Measurements from ENCODE around the gene TUSC2. TPM values are rescaled to one million over a fixed set of nuclear protein-coding genes. Genes with fewer than 3 reads are reported as not detected.

The TUSC2 gene
- total and polyA plus RNA-seq, 2 of the 8 experiments (the other 6 are each of a cell fraction or from before 2014, with no cell fraction given) = 33.3 to 65.4 TPM

GRCh38 chr3:50371133-50371685, 43.2 kb upstream of the TUSC2 start:
- DNase-seq (ENCODE audit: low read depth in 1 of 2, low spot score in 2 of 2) (no peak), FAIRE-seq (no peak)
- Histone ChIP-seq H3K56ac (replicated peaks; ENCODE audit: insufficient read length, low read depth, low read length) (no peak overlapping the region), H3K9me3 (ENCODE audit: insufficient read depth in 2 of 2, low read depth in 1 of 2, low read length in 1 of 2) (no peaks in the 10 kb centered on the region), H2BK15ac (ENCODE audit: low read length) (peak overlapping the region; percentile 48; the same call in 1 of the 2 replicates), H4K5ac (ENCODE audit: insufficient read length, low read depth, low read length) (no peak overlapping the region), H4K8ac (ENCODE audit: extremely low read depth, insufficient read depth, low read length) (peak overlapping the region; percentile 80; the same call in 1 of the 2 replicates), H4K91ac (replicated peaks; ENCODE audit: insufficient read length, low read length) (peak overlapping the region; percentile 86), H2BK12ac (ENCODE audit: low read depth, low read length) (peak overlapping the region; percentile 75; the same call in 1 of the 2 replicates), H3K4me1 (replicated peaks in 1 of 4; ENCODE audit: control insufficient read depth in 3 of 4, insufficient read depth in 4 of 4, low read length in 3 of 4) (peaks cover 0 to 29% (median 20%) of the 10 kb centered on the region in 4 experiments; a peak in 6 of 7 replicates), H2BK20ac (ENCODE audit: low read length) (peak overlapping the region; percentile 66), H3K79me2 (ENCODE audit: control insufficient read depth in 1 of 2, insufficient read depth in 2 of 2, low read length in 2 of 2) (no peaks in the 10 kb centered on the region), H3K4ac (replicated peaks; ENCODE audit: insufficient read length, low read depth, low read length) (no peak overlapping the region), H3K4me2 (ENCODE audit: insufficient read depth in 1 of 2, low read depth in 2 of 2, low read length in 2 of 2) (no peak overlapping the region), H2BK5ac (ENCODE audit: low read depth, low read length) (0 out of 2 replicates have a peak overlapping the region, but pooled peaks have one; percentile 35), H2BK120ac (replicated peaks; ENCODE audit: low read depth, low read length) (no peak overlapping the region), H3K23me2 (ENCODE audit: low read depth, low read length) (0 out of 2 replicates have a peak, but pooled peaks cover 2% of the 10 kb centered on the region), H3K79me1 (ENCODE audit: low read depth, low read length) (0 out of 2 replicates have a peak, but pooled peaks cover 2% of the 10 kb centered on the region), H3K27me3 (replicated peaks in 1 of 4; ENCODE audit: control insufficient read depth in 3 of 4, extremely low read depth in 1 of 4, insufficient read depth in 3 of 4, low read length in 3 of 4) (no peaks in the 10 kb centered on the region; a peak in 2 of 7 replicates), H3K36me3 (ENCODE audit: control insufficient read depth in 2 of 4, insufficient read depth in 4 of 4, low read length in 3 of 4) (no peaks in the 10 kb centered on the region), H3K14ac (ENCODE audit: insufficient read length) (no peak overlapping the region), H3K18ac (ENCODE audit: extremely low read depth, low read length) (peak overlapping the region; percentile 87; the same call in 1 of the 2 replicates), H4K20me1 (replicated peaks in 1 of 2; ENCODE audit: control insufficient read depth in 1 of 2, insufficient read depth in 2 of 2, low read length in 2 of 2) (peaks cover 0 to 2% of the 10 kb centered on the region in 2 experiments), H3K27ac (ENCODE audit: low read depth, low read length) (no peak overlapping the region), H2AK5ac (ENCODE audit: low read depth, low read length) (peak overlapping the region; percentile 72; the same call in 1 of the 2 replicates), H3K4me3 (ENCODE audit: extremely low read depth in 1 of 4, insufficient read depth in 2 of 4, low read depth in 3 of 4, low read length in 4 of 4) (no peak overlapping the region), H3K9ac (replicated peaks in 1 of 4; ENCODE audit: extremely low read depth in 1 of 4, low read depth in 3 of 4, low read length in 3 of 4) (no peak overlapping the region), H3K23ac (ENCODE audit: insufficient read length) (no peak overlapping the region), H2AFZ (ENCODE audit: low read length) (no peak overlapping the region)
- ChIA-PET POLR2A (ENCODE audit: partially characterized antibody) (interaction anchor here (0.6 to 1.9 kb wide), 8 partner anchors 10 to 167 kb away, joined by 3 to 7 read pairs (median 4); partner anchors contain the start of genes CYB561D2 and NPRL2), CTCF (ENCODE audit: partially characterized antibody) (interaction anchor here (0.6 to 5.5 kb wide), 28 partner anchors 9 to 224 kb away, joined by 3 to 52 read pairs (median 5); partner anchors contain the start of genes CYB561D2 and NPRL2)
- 87% methylated on average over 3 of the region's 3 CpGs; no CpG with 5 or more reads in 1 of the 2 experiments for WGBS, 2 experiments (ENCODE audit: extremely low coverage in 1 of 2, insufficient coverage in 1 of 2, insufficient read length in 1 of 2, insufficient replicate concordance in 2 of 2, low coverage in 1 of 2, low lambda C conversion rate in 2 of 2, missing lambda C conversion rate in 1 of 2)
- TF ChIP-seq USF2 (IDR thresholded peaks at IDR 0.05; ENCODE audit: low read length) = no peak
- no peak for TF ChIP-seq BACH1 (IDR thresholded peaks at IDR 0.05; ENCODE audit: low read length)
- TF ChIP-seq POU5F1 (IDR thresholded peaks at IDR 0.05; ENCODE audit: low read depth, low read length) = no peak
- TF ChIP-seq HDAC2 (IDR thresholded peaks at IDR 0.05; ENCODE audit: borderline replicate concordance in 1 of 2, low read depth in 2 of 2, low read length in 2 of 2) = no peak
- no peak for TF ChIP-seq KDM5A (IDR thresholded peaks at IDR 0.05; ENCODE audit: low read length)
- TF ChIP-seq PHF8 (conservative IDR thresholded peaks at IDR 0.05; ENCODE audit: low read depth, low read length) = no peak
- TF ChIP-seq JUND (IDR thresholded peaks at IDR 0.05; ENCODE audit: low read length) = no peak
- no peak for TF ChIP-seq SP2 (IDR thresholded peaks at IDR 0.05; ENCODE audit: low read length)
- no peak for TF ChIP-seq CBX5 (IDR thresholded peaks at IDR 0.05; ENCODE audit: low read depth, low read length)
- no peak for TF ChIP-seq JUN (IDR thresholded peaks at IDR 0.05; ENCODE audit: low read depth, low read length)
- TF ChIP-seq ATF3 (IDR thresholded peaks at IDR 0.05; ENCODE audit: insufficient read depth, low read depth, low read length) = no peak
